ENCODE data around the gene PARD6A.
"Not testable (repeated sequence)": the region's sequence is repeated elsewhere in the genome, so short reads cannot be mapped to it uniquely, and the experiment has no call there.

The PARD6A gene

GRCh38 chr16:67679935-67680897, 19.5 kb downstream of the PARD6A start:
- no peak for DNase-seq (ENCODE audit: extremely low spot score, insufficient read length, low read depth)
- no peak for FAIRE-seq

GRCh38 chr16:67683767-67684166, 23.0 kb downstream of the PARD6A start:
- DNase-seq (ENCODE audit: extremely low spot score, insufficient read length, low read depth) (no peak), FAIRE-seq (no peak)

DNA sequence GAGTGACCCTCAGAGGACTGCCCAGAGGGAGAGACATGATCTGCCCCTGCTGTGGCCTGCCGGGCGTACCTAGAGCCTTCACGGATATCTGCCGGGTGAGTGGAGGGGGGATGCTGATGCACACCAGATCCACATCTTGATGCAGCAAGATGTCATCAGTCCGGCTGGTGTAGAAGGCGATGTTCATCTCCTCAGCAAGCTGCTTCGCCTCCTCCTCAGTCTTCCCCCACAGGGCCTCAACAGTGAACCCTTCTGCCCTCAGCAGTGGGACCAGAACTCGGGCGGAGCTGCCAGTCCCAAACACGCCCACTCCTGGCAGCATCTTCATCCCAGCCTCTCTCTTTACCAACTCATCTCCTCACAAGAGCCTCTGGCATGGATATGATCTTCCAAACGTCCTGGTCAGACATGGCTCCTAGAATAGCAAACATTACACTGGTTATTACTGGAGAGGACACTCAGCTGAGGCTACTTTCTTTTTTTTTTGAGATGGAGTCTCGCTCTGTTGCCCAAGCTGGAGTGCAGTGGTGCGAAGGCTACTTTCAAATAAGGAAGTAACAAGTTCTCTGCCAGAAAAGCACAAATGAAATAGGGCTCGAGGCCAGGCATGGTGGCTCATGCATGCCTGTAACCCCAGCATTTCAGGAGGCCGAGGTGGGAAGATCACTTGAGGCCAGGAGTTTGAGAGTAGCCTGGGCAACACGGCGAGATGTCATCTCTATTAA, 24.8 kb downstream of the PARD6A start:
- peak; percentile 80 for FAIRE-seq
- no peak for DNase-seq (ENCODE audit: extremely low spot score, insufficient read length, low read depth)

- FAIRE-seq = not testable (repeated sequence)
Observed at GRCh38 chr16:67693517-67694285, 32.9 kb downstream of the PARD6A start.

GRCh38 chr16:67694611-67695010, 33.9 kb downstream of the PARD6A start:
- FAIRE-seq (no peak), DNase-seq (ENCODE audit: extremely low spot score, insufficient read length, low read depth) (no peak)

More at GRCh38 chr16:67693517-67694285, 32.9 kb downstream of the PARD6A start:
- not testable (repeated sequence) for DNase-seq (ENCODE audit: extremely low spot score, insufficient read length, low read depth)

GRCh38 chr16:67697422-67698185, 36.8 kb downstream of the PARD6A start:
- FAIRE-seq (no peak), DNase-seq (ENCODE audit: extremely low spot score, insufficient read length, low read depth) (no peak)

DNA sequence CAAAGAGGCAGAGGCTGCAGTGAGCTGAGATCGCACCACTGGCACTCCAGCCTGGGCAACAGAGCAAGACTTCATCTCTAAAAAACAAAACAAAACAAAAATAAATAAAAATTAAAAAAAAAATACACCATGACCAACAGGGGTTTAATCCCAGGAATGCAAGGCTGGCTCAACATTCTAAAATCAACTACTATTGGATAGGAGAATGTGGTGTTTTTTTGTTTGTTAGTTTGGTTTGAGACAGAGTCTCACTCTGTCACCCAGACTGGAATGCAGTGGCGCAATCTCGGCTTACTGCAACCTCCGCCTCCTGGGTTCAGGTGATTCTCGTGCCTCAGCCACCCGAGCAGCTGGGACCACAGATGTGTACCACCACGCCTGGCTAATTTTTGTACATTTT, 38.5 kb downstream of the PARD6A start:
- FAIRE-seq = no peak
- no peak for DNase-seq (ENCODE audit: extremely low spot score, insufficient read length, low read depth)

GRCh38 chr16:67701420-67701819, 40.7 kb downstream of the PARD6A start:
- FAIRE-seq = no peak
- no peak for DNase-seq (ENCODE audit: extremely low spot score, insufficient read length, low read depth)

GRCh38 chr16:67702130-67702529, 41.4 kb downstream of the PARD6A start:
- FAIRE-seq = no peak

DNA sequence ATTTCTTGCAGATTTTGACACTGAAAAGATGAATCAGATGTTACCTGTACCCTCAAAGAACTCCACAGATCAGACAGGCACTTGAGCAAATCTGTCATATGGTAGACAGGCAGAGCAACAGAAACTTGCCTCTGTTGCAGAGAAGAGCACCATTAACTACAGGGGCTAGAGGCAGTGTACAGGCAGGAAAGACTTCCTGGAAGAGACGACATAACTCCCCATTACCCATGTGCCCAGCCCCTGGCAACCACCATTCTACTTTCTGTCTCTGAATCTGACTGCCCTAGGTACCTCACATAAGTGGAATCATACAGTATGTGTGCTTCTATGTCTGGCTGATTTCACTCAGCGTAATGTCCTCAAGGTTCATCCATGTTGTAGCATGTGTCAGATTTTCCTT, 42.9 kb downstream of the PARD6A start:
- FAIRE-seq (no peak), DNase-seq (ENCODE audit: extremely low spot score, insufficient read length, low read depth) (no peak)

More at GRCh38 chr16:67702130-67702529, 41.4 kb downstream of the PARD6A start:
- no peak for DNase-seq (ENCODE audit: extremely low spot score, insufficient read length, low read depth)

- no peak for DNase-seq (ENCODE audit: extremely low spot score, insufficient read length, low read depth)
Observed at GRCh38 chr16:67704110-67704509, 43.4 kb downstream of the PARD6A start.

DNA sequence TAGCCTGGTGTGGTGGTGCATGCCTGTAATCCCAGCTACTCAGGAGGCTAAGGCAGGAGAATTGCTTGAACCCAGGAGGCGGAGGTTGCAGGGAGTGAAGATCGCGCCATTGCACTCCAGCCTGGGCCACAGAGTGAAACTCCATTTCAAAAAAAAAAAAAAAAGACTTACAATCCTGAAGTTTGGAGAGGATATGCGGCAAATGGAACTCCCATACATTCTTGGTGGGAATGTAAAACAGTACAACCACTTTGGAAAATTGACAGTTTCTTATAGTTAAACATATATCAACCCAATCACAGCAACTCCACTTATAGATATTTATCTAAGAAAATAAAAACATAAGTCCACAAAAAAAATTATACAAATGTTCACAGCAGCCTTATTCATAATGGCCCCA, 46.5 kb downstream of the PARD6A start:
- no peak for DNase-seq (ENCODE audit: extremely low spot score, insufficient read length, low read depth)
- FAIRE-seq = no peak

More at GRCh38 chr16:67704110-67704509, 43.4 kb downstream of the PARD6A start:
- FAIRE-seq = no peak

DNA sequence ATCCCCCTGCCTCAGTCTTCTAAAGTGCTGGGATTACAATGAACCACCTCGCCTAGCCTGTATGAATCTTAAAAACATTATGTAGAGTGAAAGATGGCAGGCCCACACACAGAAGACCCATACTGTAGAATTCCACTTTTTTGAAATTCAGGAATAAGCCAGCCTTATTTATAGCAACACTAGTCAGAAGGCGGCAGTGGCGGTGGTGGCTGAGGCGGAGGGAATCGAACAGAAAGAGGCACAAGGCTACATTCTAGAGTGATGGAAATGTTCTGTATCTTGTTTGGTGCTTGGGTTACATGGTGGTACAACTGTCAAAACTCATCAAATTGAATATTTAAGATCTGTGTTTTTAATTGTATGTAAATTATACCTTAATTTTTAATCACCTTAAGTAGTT, 47.0 kb downstream of the PARD6A start:
- FAIRE-seq (no peak), DNase-seq (ENCODE audit: extremely low spot score, insufficient read length, low read depth) (no peak)

DNA sequence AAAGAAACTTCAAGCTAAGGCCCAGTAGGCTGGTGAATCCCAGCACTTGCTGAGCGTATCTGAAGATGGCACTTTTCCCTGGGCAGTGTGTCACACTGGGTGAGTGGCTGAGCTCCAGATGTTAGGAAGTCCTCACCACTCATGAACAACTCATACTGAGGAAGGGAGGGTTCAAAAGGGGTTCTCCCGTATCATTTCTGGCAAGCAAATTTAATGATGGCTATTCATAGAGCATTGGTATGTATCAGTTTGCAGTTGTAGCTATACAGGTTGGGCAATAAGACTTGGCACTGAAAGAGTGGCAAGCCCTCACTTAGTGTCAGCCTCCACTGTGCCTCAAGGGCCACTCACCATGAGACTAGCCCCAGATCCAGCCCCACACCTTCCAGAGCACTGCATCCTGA, 47.6 kb downstream of the PARD6A start:
- no peak for FAIRE-seq
- DNase-seq (ENCODE audit: extremely low spot score, insufficient read length, low read depth) = no peak

DNA sequence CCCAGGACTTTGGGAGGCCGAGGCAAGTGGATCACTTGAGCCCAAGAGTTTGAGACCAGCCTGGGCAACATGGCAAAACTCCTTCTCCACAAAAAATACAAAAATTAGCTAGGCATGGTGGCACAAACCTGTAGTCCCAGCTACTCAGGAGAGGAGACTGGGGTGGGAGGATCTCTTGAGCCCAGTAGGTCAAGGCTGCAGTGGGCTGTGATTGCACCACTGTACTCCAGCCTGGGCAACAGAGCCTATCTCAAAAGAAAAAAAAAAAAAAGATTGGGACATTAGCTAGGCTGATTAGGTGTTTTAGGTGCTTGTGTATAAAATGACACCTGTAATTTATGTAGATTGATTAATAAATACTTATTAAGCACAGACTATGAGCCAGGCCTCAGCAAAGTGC, 48.3 kb downstream of the PARD6A start:
- FAIRE-seq = no peak
- DNase-seq (ENCODE audit: extremely low spot score, insufficient read length, low read depth) = no peak

- no peak for DNase-seq (ENCODE audit: extremely low spot score, insufficient read length, low read depth)
- no peak for FAIRE-seq
Observed at GRCh38 chr16:67710607-67711006, 49.8 kb downstream of the PARD6A start.

All from GM18507 (cell line).